ENCODE data around the gene STARD8. TPM values are rescaled to one million over a fixed set of nuclear protein-coding genes. Genes with fewer than 3 reads are reported as not detected.

The STARD8 gene
- total RNA-seq, 6 experiments from 2014 or later: 1.9 to 3.6 (median 3.0) TPM

DNA sequence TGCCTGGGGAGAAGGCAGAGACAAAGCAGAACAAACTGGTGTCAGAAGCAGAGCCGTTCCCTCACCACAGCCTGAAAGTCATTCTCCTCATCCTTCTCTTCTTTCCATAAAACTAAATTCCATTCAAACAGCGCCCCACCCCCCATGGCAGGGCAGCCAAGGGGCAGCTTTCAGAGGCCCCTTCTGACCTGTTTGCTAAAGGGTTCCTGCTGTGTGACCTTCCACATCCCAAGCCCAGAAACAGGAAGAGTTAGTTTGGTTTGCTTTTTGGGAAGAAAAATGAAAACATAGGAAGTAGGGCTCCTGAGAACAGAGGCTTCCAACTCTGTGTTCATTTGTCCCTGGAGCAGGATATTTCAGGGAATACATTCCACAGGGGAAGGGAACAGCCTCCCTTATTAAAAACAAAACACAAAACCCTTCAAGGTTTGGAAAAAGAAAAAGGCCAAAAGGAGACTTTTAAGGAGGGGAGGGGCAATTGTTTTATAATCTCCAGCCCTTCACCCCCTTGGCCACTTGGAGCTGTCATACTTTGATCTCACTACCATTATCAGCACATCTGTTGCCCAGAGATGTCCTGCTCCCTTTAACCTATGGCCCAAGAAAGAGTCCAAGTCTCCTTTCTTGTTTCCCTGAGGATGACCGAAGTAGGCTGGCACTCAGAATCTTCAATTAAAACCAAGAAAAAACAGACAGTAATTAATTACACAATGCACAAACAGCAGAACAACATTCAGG, 25.3 kb downstream of the STARD8 start:
- H3K4me1 Mint-ChIP-seq (ENCODE audit: low read depth): peaks cover 30% of the 10 kb centered on the region
- DNase-seq: no peak
- peak overlapping the region; percentile 56 for H3K27ac Mint-ChIP-seq
- H3K27me3 Mint-ChIP-seq (ENCODE audit: insufficient read depth): no peaks in the 10 kb centered on the region
- no peak overlapping the region for H3K4me3 Mint-ChIP-seq
- TF ChIP-seq, protein P1, sequence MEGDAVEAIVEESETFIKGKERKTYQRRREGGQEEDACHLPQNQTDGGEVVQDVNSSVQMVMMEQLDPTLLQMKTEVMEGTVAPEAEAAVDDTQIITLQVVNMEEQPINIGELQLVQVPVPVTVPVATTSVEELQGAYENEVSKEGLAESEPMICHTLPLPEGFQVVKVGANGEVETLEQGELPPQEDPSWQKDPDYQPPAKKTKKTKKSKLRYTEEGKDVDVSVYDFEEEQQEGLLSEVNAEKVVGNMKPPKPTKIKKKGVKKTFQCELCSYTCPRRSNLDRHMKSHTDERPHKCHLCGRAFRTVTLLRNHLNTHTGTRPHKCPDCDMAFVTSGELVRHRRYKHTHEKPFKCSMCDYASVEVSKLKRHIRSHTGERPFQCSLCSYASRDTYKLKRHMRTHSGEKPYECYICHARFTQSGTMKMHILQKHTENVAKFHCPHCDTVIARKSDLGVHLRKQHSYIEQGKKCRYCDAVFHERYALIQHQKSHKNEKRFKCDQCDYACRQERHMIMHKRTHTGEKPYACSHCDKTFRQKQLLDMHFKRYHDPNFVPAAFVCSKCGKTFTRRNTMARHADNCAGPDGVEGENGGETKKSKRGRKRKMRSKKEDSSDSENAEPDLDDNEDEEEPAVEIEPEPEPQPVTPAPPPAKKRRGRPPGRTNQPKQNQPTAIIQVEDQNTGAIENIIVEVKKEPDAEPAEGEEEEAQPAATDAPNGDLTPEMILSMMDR (IDR thresholded peaks at IDR 0.05): no peak; the same call in 1 of the 2 replicates
- H3K9me3 Mint-ChIP-seq: no peaks in the 10 kb centered on the region
- peaks cover 4% of the 10 kb centered on the region; the same call in 1 of the 2 replicates for H3K36me3 Mint-ChIP-seq (ENCODE audit: low read depth)

DNA sequence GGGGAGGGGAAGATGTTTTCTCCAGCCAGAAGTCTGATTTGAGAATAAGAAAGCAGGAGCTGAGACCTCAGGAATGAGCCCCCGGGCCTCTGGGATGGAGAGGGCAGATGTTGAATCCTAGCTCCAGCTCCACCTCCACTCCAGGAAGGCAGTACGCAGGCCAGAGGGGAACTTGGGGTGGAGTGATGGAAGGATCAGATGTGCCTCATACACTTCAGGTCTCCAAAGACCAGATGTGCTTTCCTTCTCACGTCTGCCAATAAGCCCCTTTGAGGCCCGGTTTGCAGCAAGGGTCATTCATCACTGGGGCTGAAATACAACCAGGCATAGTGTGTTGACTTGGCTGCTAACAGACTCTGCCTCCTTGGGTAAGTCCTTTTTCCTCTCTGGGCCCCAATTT, 28.1 kb downstream of the STARD8 start:
- Mint-ChIP-seq H3K4me1 (ENCODE audit: low read depth) (peaks cover 10% of the 10 kb centered on the region), H3K36me3 (ENCODE audit: low read depth) (peaks cover 4% of the 10 kb centered on the region; the same call in 1 of the 2 replicates), H3K9me3 (no peaks in the 10 kb centered on the region), H3K27me3 (ENCODE audit: insufficient read depth) (no peaks in the 10 kb centered on the region), H3K4me3 (no peak overlapping the region), H3K27ac (no peak overlapping the region)
- TF ChIP-seq, protein P1 (IDR thresholded peaks at IDR 0.05): no peak
- DNase-seq: no peak

DNA sequence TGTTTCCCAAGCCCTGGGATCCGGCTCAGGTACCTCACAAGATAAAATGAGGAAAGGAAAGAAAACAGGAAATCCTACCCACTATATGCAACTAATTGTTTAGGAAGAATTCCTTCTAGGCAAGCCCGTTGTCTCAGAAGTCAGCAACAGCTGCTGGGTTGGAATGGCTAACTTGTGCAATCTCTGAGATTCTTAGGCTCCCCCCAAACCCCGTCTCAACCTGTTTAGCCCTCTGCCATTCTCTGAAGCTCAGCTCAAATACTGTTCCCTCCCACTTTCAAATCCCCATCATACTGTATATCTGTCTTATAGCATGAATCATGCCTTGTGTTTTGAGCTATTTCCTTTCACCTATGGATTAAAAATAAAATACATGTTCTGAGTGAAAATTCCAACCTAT, 28.9 kb downstream of the STARD8 start:
- DNase-seq: no peak
- Mint-ChIP-seq H3K27ac (no peak overlapping the region), H3K4me1 (ENCODE audit: low read depth) (peaks cover 10% of the 10 kb centered on the region), H3K9me3 (no peaks in the 10 kb centered on the region), H3K36me3 (ENCODE audit: low read depth) (peaks cover 4% of the 10 kb centered on the region; the same call in 1 of the 2 replicates), H3K4me3 (no peak overlapping the region), H3K27me3 (ENCODE audit: insufficient read depth) (no peaks in the 10 kb centered on the region; the same call in 1 of the 2 replicates)
- TF ChIP-seq, protein P1 (IDR thresholded peaks at IDR 0.05): no peak

DNA sequence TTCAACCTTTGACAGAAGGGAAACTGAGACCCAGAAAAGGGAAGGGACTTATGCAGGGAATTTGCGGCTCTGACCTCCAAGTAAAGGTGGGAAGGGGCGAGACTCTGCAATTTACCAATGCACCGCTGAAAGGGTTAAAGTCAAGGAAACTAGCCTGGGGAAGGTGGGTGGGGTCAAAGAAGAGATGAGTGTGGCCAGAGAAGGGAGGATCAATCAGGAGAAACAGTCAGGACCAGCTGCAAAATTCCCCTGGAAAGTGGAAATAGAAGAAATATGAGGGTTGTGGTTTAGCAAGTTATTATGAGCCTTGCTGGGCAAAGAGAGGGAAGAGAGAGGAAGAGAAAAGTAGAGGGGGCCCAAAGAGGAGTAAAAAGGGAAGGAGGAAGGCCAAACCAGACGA, 30.5 kb downstream of the STARD8 start:
- no peak overlapping the region for H3K27ac Mint-ChIP-seq
- TF ChIP-seq, protein P1 (IDR thresholded peaks at IDR 0.05): no peak
- H3K4me3 Mint-ChIP-seq: no peak overlapping the region
- no peaks in the 10 kb centered on the region; the same call in 1 of the 2 replicates for H3K27me3 Mint-ChIP-seq (ENCODE audit: insufficient read depth)
- DNase-seq: no peak
- no peaks in the 10 kb centered on the region for H3K36me3 Mint-ChIP-seq (ENCODE audit: low read depth)
- H3K4me1 Mint-ChIP-seq (ENCODE audit: low read depth): 0 out of 2 replicates have a peak, but pooled peaks cover under 1% of the 10 kb centered on the region
- H3K9me3 Mint-ChIP-seq: no peaks in the 10 kb centered on the region

DNA sequence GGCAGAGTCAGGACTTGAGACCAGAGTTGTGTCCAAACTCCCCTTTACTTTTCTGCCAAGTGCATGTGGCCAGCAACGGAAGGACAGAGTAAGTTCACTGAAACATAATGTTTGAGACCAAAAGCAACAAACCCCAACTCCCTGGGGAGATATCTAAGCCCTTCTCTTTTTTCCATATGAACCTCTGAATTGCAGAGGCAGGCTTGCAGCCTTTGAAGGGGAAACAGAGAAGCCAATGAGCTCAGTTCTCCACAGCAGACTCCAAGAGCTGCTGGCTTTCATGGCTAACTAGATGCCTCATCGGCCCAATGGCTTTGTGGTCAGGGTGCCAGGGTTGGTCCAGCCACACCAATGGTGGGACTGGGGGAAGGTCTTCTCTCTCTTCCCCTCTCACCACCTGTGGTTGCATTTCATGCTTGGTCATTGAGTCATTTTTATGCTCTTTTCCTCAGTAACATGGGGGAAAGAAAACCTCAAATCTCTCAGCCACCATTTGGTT, 34.0 kb downstream of the STARD8 start:
- TF ChIP-seq, protein P1 (IDR thresholded peaks at IDR 0.05): no peak
- Mint-ChIP-seq H3K36me3 (ENCODE audit: low read depth) (no peaks in the 10 kb centered on the region), H3K4me1 (ENCODE audit: low read depth) (peaks cover 21% of the 10 kb centered on the region), H3K27ac (no peak overlapping the region), H3K4me3 (no peak overlapping the region), H3K27me3 (ENCODE audit: insufficient read depth) (no peaks in the 10 kb centered on the region; the same call in 1 of the 2 replicates), H3K9me3 (no peaks in the 10 kb centered on the region)
- peak; percentile 23 for DNase-seq

Data from HFFc6 (cell line).